ENCODE data around the gene TPT1.
A peak's percentile ranks its signal among the peaks of the same experiment; 100 is the strongest.

Gene TPT1

GRCh38 chr13:45333977-45334922 is 6.7 kb downstream of the TPT1 start:
- DNase-seq (ENCODE audit: low read depth), result peak; percentile 53

DNA sequence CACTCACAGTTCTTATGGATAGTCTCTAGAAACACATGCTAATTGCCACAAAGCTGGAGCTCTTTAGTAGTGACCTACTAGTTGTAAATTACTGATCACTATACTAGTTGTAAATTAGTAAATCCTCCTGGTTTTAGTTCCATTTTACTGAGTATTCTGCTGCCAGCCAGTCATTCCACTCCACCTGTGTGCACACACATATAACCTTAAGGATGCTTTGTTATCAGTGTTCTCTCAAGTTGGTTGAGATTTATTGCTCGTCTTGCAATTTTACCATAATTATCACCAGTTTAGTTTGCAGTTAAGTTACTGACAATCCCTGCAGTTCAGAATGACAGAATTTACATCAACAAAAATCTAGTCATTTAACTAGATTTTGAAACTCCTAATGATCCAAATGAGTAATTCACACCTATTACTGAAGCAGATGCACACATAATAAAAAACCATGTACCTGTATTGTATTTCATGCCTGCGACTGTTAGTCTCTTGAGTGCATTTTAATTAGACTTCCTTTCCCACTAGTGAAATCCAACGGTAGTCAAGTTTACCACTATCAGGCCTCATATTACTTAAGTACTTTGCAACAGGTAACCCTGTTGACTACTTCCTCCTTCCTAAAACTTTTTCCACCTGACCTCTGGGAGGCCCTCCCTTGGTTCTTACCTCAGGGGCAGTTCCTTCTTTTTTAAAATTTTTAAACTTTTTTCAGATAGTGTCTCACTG is 7.6 kb downstream of the TPT1 start:
- no peak for DNase-seq (ENCODE audit: low read depth)

DNA sequence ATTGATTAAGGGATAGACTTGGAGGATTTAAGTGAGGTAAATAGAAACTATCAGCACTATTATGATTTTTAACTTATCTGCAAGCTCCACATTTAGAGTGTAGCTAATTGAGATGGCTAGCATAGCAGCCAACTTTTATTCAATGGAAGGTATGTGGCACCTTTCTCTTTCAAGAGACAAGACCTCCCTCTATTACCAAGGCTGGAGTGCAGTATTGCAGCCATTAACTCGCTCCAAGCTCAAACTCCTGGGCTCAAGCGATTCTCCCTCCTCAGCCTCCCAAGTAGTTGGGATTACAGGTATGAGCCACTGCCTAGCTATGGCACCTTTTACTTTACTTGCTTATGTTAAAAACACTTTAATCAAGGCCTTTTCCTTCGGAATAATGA is 8.2 kb downstream of the TPT1 start:
- no peak for DNase-seq (ENCODE audit: low read depth)

DNA sequence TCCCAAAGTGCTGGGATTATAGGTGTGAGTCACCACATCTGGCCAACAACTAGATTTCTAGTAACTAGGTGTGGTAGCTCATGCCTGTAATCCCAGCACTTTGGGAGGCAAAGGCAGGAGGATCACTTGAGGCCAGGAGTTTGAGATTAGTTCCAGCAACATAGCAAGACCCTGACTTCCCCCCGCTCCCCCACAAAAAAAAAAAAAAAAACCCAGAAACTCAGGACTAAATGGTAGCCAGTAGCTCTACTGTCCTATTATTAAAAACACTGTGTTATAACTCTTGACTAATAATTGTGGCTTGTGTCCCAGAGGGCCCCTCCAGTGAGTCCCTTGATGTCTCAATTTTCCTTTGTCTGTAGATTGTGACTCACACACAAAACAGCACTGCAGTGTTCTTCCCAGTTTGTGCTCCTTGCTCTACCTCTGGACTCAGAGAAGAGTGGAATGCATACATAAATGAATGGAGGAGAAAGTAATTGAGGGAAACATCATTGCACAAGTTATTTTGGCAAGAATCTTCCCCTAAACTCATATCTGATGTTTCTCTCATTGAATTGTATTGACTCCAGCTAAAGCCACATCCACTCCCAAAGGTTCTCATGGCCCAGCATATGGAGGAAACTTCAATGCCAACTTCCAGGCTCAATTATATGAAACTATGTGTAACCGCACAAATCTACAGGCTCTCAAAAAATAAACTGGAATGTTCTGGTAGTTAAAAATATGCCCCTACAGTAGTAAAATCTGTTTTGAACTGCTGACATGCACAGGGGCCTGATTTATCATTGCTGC is 8.8 kb downstream of the TPT1 start:
- DNase-seq (ENCODE audit: low read depth), result no peak

- DNase-seq (ENCODE audit: low read depth), result no peak
These were observed 9.3 kb downstream of the TPT1 start for GRCh38 chr13:45331692-45332035.

- no peak for DNase-seq (ENCODE audit: low read depth)
These were observed 9.8 kb downstream of the TPT1 start for GRCh38 chr13:45331123-45331619.

- no peak for DNase-seq (ENCODE audit: low read depth)
These were observed 12.3 kb downstream of the TPT1 start for GRCh38 chr13:45328661-45329111.

DNA sequence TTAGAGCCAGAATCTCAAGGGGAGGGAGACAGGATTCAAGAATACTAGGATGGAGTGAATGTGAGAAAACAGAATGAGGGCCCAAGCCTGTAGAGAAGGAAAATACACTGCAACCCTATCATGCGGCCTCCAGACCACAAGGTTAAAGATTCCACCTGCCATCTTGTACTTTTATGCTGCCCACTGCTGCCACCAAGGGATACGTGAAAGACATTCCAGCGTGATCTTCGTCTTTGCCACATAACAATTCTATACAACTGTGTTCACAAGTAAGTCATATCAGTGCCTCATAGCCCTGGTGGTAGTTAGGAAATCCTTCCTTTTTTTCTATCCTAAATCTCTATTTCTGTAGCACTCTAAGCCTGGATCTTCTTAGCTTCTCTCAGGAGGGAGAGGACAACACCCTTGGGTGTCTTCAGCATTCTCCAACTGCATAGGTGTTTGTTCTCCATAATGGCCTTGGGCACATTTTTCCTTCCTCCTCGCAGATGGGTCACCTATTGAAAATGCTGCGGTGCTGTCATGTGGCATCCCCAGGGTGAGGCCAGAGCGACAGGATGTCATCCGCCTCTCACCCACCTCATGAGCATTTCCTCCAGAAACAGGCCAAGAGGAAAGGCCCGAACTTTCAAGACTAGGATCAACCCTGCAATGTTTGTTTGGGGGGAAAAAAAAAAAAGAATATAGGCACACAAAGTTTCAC is 13.6 kb downstream of the TPT1 start:
- DNase-seq (ENCODE audit: low read depth), result no peak

- no peak for DNase-seq (ENCODE audit: low read depth)
These were observed 15.2 kb downstream of the TPT1 start for GRCh38 chr13:45325806-45326205.

GRCh38 chr13:45320876-45321629 is 19.9 kb downstream of the TPT1 start:
- no peak for DNase-seq (ENCODE audit: low read depth)

DNA sequence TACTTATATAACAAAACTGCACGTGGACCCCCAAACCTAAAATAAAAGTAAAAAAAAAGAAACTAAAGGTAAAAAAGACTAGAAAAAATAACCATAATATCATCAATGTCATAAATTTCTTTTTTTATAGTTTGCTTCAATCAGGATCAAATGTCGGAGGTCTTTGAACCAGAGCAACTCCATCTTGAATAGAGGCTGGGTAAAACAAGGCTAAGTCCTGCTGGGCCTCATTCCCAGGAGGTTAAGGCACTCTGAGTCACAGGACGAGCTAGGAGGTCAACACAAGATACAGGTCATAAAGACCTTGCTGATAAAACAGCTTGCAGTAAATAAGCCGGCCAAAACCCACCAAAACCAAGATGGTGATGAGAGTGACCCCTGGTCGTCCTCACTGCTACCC is 24.0 kb downstream of the TPT1 start:
- DNase-seq (ENCODE audit: low read depth), result no peak

- no peak for DNase-seq (ENCODE audit: low read depth)
These were observed 24.6 kb downstream of the TPT1 start for GRCh38 chr13:45316338-45316737.

DNA sequence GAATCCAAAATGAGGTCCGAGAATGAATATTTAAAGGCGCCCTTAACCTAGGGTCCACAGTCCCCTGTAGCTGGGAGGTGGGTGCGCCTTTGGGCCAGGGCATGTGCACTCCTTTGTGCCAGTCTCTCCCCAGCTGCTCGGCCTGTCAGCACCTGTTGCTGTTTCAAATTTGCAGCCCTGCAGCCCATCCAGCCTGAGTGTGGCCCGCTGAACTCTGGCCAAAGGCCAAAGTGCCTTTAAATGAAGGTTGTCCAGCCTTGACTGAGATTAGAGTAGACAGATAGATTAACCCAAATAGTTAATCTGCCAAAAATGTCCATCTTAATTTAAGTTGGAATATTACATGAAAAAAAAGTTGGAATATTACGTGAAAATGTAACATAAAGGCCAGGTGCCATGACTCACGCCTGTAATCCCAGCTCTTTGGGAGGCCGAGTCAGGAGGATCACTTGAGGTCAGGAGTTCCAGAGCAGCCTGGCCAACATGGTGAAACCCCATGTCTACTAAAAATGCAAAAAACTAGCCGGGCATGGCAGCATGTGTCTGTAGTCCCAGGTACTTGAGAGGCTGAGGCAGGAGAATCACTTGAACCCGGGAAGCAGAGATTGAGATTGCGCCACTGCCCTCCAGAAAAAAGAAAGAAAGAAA is 25.3 kb downstream of the TPT1 start:
- DNase-seq (ENCODE audit: low read depth), result no peak

- DNase-seq (ENCODE audit: low read depth), result no peak
These were observed 26.2 kb downstream of the TPT1 start for GRCh38 chr13:45314822-45315221.

- no peak for DNase-seq (ENCODE audit: low read depth)
These were observed 30.4 kb downstream of the TPT1 start for GRCh38 chr13:45310341-45311131.

DNA sequence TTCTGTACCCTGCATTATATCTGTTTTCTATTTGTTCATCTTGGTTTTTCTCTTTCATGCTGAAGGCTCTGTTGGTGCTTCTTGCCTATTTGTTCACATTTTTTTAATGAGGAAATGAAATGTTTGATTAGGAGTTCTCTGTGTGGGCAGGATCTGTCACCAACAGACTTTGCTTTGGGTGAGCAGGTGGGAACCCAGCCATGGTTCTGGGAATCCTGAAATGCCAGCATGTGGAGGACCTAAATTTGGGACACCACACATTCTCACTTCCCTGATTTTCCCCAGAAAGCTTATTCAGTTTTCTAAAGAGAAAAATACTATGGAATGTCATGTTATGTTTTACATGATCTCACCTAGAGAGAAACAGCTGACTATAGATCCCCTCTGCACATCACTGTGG is 34.0 kb downstream of the TPT1 start:
- DNase-seq (ENCODE audit: low read depth), result no peak

- DNase-seq (ENCODE audit: low read depth), result no peak
These were observed 35.9 kb downstream of the TPT1 start for GRCh38 chr13:45305079-45305478.

- DNase-seq (ENCODE audit: low read depth), result no peak
These were observed 37.1 kb downstream of the TPT1 start for GRCh38 chr13:45303866-45304265.

DNA sequence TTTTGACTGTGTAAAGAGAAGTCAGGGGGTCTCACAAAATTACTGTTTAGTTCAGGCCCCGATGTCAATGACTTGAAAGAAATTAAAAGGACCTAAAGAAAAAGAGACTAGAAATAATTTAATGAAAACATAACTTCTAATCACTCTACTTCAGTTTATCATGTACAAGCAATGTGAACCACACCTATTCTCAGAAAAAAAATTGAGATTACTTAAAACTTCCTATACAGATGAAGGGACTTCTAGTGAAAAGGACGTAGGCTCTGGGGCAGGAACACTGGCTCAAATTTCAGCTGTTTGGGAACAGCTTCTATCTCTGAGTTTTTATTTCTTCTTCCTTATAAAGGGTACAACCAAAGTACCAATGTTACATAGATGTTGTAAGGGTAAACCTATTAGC is 38.0 kb downstream of the TPT1 start:
- DNase-seq (ENCODE audit: low read depth), result no peak

DNA sequence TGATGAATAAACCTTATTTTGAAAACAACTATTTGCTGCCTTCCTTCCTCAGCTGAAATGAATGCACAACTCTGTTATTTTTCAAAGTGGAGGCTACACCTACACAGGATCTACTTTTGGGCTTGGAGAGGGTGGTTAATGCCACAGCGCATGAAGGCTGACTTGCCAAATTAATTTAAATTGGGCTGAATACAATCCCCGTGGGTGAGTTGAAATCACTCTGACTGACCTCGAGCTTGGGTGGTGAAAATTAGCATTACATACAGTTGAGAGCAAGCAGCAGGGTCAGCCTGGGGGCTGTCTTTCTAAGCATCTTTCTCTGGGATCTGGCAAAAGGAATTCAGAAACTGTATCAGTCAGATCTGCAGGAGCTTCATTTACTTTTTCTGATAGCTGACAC is 38.5 kb downstream of the TPT1 start:
- DNase-seq (ENCODE audit: low read depth), result no peak

Data from T-helper 22 cell (primary cell).